H1 (cell line): ENCODE results near the gene APLN. TPM values are rescaled to one million over a fixed set of nuclear protein-coding genes. Genes with fewer than 3 reads are reported as not detected.

Source experiments
- CTCF ChIA-PET: fragments of 300-600 bp; sonication (Branson Sonifier 250); formaldehyde crosslinking; loops from one replicate; lab custom pipeline; 2021; ENCODE audit not compliant: partially characterized antibody; lab: Charles Lee
- POLR2A ChIA-PET: fragments of 300-600 bp; sonication (Branson Sonifier 250); formaldehyde crosslinking; loops from one replicate; lab custom pipeline; 2021; ENCODE audit warnings: inconsistent platforms; ENCODE audit not compliant: partially characterized antibody; lab: Charles Lee
- DNase-seq, 2 experiments: peaks; one replicate each; pipeline versions ENCODE4 v3.0.0 to v3.0.0-alpha.2; 2010 to 2022; ENCODE audit warnings: low spot score in 2 of 2, low read depth in 1 of 2, mixed read lengths in 1 of 2
- FAIRE-seq: peaks from 2 replicates; lab custom pipeline; 2011; peaks lifted over from hg19 to GRCh38; lab: Jason Lieb, UNC
- H2AFZ ChIP-seq: 2 replicates; pipeline ENCODE4 v1.8.1; 2012; ENCODE audit warnings: low read length, inconsistent platforms
- H2AK5ac ChIP-seq: 2 replicates; pipeline ENCODE4 v1.6.1; 2013; ENCODE audit warnings: low read depth, low read length
- H2BK120ac ChIP-seq: replicated peaks from 2 replicates; pipeline ENCODE3; 2013; ENCODE audit warnings: low read depth, low read length, inconsistent platforms
- H2BK12ac ChIP-seq: 2 replicates; pipeline ENCODE4 v1.6.1; 2013; ENCODE audit warnings: low read depth, low read length
- H2BK15ac ChIP-seq: 2 replicates; pipeline ENCODE4 v1.6.1; 2013; ENCODE audit warnings: low read length
- H2BK20ac ChIP-seq: 2 replicates; pipeline ENCODE4 v1.6.1; 2013; ENCODE audit warnings: low read length
- H2BK5ac ChIP-seq: 2 replicates; pipeline ENCODE4 v1.6.1; 2013; ENCODE audit warnings: low read depth, low read length
- H3K14ac ChIP-seq: 2 replicates; pipeline ENCODE4 v1.6.1; 2013; ENCODE audit warnings: inconsistent platforms; ENCODE audit not compliant: insufficient read length
- H3K18ac ChIP-seq: 2 replicates; pipeline ENCODE4 v1.6.1; 2013; ENCODE audit warnings: low read length; ENCODE audit errors: extremely low read depth
- H3K23ac ChIP-seq: 2 replicates; pipeline ENCODE4 v1.6.1; 2013; ENCODE audit warnings: inconsistent platforms; ENCODE audit not compliant: insufficient read length
- H3K23me2 ChIP-seq: 2 replicates; pipeline ENCODE4 v1.6.1; 2013; ENCODE audit warnings: low read depth, low read length
- H3K27ac ChIP-seq: 2 replicates; pipeline ENCODE4 v1.6.1; 2011; ENCODE audit warnings: low read depth, low read length, inconsistent platforms
- H3K27me3 ChIP-seq, 4 experiments: replicated peaks in 1 of 4; 1 replicate in 1 of 4; 2 replicates in 3 of 4; pipeline versions ENCODE4 v1.6.1 to v1.8.1; 2011 to 2013; ENCODE audit warnings: low read length in 3 of 4, mild to moderate bottlenecking in 3 of 4, inconsistent platforms in 2 of 4, mixed read lengths in 2 of 4, moderate library complexity in 1 of 4; ENCODE audit not compliant: control insufficient read depth in 3 of 4, insufficient read depth in 3 of 4; ENCODE audit errors: extremely low read depth in 1 of 4
- H3K36me3 ChIP-seq, 4 experiments: 2 replicates each; pipeline versions ENCODE4 v1.6.1 to v1.8.1; 2011 to 2013; ENCODE audit warnings: mild to moderate bottlenecking in 4 of 4, low read length in 3 of 4, moderate library complexity in 2 of 4, control low read depth in 1 of 4, inconsistent platforms in 1 of 4; ENCODE audit not compliant: insufficient read depth in 4 of 4, control insufficient read depth in 2 of 4
- H3K4ac ChIP-seq: replicated peaks from 2 replicates; pipeline ENCODE3; 2013; ENCODE audit warnings: low read length, low read depth, mixed read lengths, inconsistent platforms; ENCODE audit not compliant: insufficient read length
- H3K4me1 ChIP-seq, 4 experiments: replicated peaks in 1 of 4; 1 replicate in 1 of 4; 2 replicates in 3 of 4; pipeline versions ENCODE4 v1.6.1 to v1.8.1; 2011 to 2013; ENCODE audit warnings: low read length in 3 of 4, inconsistent platforms in 2 of 4, mixed read lengths in 1 of 4; ENCODE audit not compliant: insufficient read depth in 4 of 4, control insufficient read depth in 3 of 4
- H3K4me2 ChIP-seq, 2 experiments: 2 replicates each; pipeline versions ENCODE4 v1.6.1 to v1.8.1; 2011 to 2013; ENCODE audit warnings: low read depth in 2 of 2, low read length in 2 of 2, control low read depth in 1 of 2, inconsistent platforms in 1 of 2, mild to moderate bottlenecking in 1 of 2; ENCODE audit not compliant: insufficient read depth in 1 of 2
- H3K4me3 ChIP-seq, 4 experiments: fragments of 200-600, 300-600 bp in 1 of 4; sonication (generic), shearing (Covaris generic), sonication (Bioruptor Twin) in 1 of 4; 2 replicates each; pipeline versions ENCODE4 v1.5.1 to v1.8.1; 2011 to 2016; ENCODE audit warnings: low read length in 4 of 4, low read depth in 3 of 4, control low read depth in 2 of 4, inconsistent platforms in 2 of 4, mild to moderate bottlenecking in 2 of 4, mixed read lengths in 1 of 4, moderate library complexity in 1 of 4; ENCODE audit not compliant: insufficient read depth in 2 of 4; ENCODE audit errors: extremely low read depth in 1 of 4
- H3K56ac ChIP-seq: replicated peaks from 2 replicates; pipeline ENCODE3; 2013; ENCODE audit warnings: low read depth, mild to moderate bottlenecking, mixed read lengths, low read length, inconsistent platforms; ENCODE audit not compliant: insufficient read length
- H3K79me1 ChIP-seq: 2 replicates; pipeline ENCODE4 v1.6.1; 2013; ENCODE audit warnings: low read depth, low read length, control low read depth
- H3K79me2 ChIP-seq, 2 experiments: 2 replicates each; pipeline versions ENCODE4 v1.6.1 to v1.8.1; 2012 to 2013; ENCODE audit warnings: low read length in 2 of 2, mild to moderate bottlenecking in 2 of 2, inconsistent platforms in 1 of 2; ENCODE audit not compliant: insufficient read depth in 2 of 2, control insufficient read depth in 1 of 2
- H3K9ac ChIP-seq, 4 experiments: replicated peaks in 1 of 4; 1 replicate in 1 of 4; 2 replicates in 3 of 4; pipeline versions ENCODE4 v1.6.1 to v1.8.1; 2011 to 2013; ENCODE audit warnings: low read depth in 3 of 4, low read length in 3 of 4, control low read depth in 2 of 4, mild to moderate bottlenecking in 2 of 4, moderate library complexity in 2 of 4, inconsistent platforms in 1 of 4; ENCODE audit errors: extremely low read depth in 1 of 4
- H3K9me3 ChIP-seq, 2 experiments: 2 replicates each; pipeline versions ENCODE4 v1.6.1 to v1.8.1; 2012 to 2013; ENCODE audit warnings: mild to moderate bottlenecking in 2 of 2, moderate library complexity in 2 of 2, control low read depth in 1 of 2, inconsistent platforms in 1 of 2, low read depth in 1 of 2, low read length in 1 of 2, mixed read lengths in 1 of 2; ENCODE audit not compliant: insufficient read depth in 2 of 2
- H4K20me1 ChIP-seq, 2 experiments: replicated peaks in 1 of 2; 2 replicates each; pipeline versions ENCODE3 to v1.8.1; 2011 to 2013; ENCODE audit warnings: inconsistent platforms in 2 of 2, low read length in 2 of 2, mild to moderate bottlenecking in 1 of 2; ENCODE audit not compliant: insufficient read depth in 2 of 2, control insufficient read depth in 1 of 2
- H4K5ac ChIP-seq: 2 replicates; pipeline ENCODE4 v1.6.1; 2013; ENCODE audit warnings: low read length, low read depth, mixed read lengths, inconsistent platforms; ENCODE audit not compliant: insufficient read length
- H4K8ac ChIP-seq: 2 replicates; pipeline ENCODE4 v1.8.0; 2013; ENCODE audit warnings: mild to moderate bottlenecking, moderate library complexity, low read length, inconsistent platforms; ENCODE audit not compliant: insufficient read depth; ENCODE audit errors: extremely low read depth
- H4K91ac ChIP-seq: replicated peaks from 2 replicates; pipeline ENCODE3; 2013; ENCODE audit warnings: low read length, mixed read lengths, inconsistent platforms; ENCODE audit not compliant: insufficient read length
- ASH2L ChIP-seq: fragments of 200-600, 300-600 bp; sonication (generic); IDR thresholded peaks from one replicate; pipeline ENCODE4 v1.7.1; 2017; ENCODE audit warnings: low read length
- BCL11A ChIP-seq, 2 experiments: IDR thresholded peaks; one replicate each; pipeline ENCODE4 v1.6.1; 2011; ENCODE audit warnings: low read depth in 2 of 2, low read length in 2 of 2, mild to moderate bottlenecking in 2 of 2
- BRCA1 ChIP-seq: IDR thresholded peaks from 2 replicates; pipeline ENCODE4 v1.6.1; 2012; ENCODE audit warnings: low read depth, low read length, improper control_type of control experiment
- CTBP2 ChIP-seq: IDR thresholded peaks from 2 replicates; pipeline ENCODE4 v1.7.0; 2011; ENCODE audit warnings: borderline replicate concordance, mild to moderate bottlenecking, moderate library complexity, mixed read lengths, low read length; ENCODE audit not compliant: insufficient read depth, insufficient read length
- HDAC6 ChIP-seq: IDR thresholded peaks from one replicate; pipeline ENCODE4 v1.7.1; 2012; ENCODE audit warnings: low read depth, mild to moderate bottlenecking, inconsistent platforms, low read length, moderate library complexity
- JUND ChIP-seq: IDR thresholded peaks from 2 replicates; pipeline ENCODE4 v1.6.1; 2011; ENCODE audit warnings: mild to moderate bottlenecking, improper control_type of control experiment, low read length
- KDM1A ChIP-seq: fragments of 200-600, 300-600 bp; sonication (generic); IDR thresholded peaks from 2 replicates; pipeline ENCODE4 v1.7.1; 2016; ENCODE audit warnings: mild to moderate bottlenecking, low read length, borderline replicate concordance
- NANOG ChIP-seq: IDR thresholded peaks from 2 replicates; pipeline ENCODE4 v1.6.1; 2011; ENCODE audit warnings: low read length, low read depth, mild to moderate bottlenecking, inconsistent platforms; ENCODE audit not compliant: insufficient read depth, poor library complexity, severe bottlenecking
- PHF8 ChIP-seq: fragments of 200-600 bp; sonication (generic); conservative IDR thresholded peaks from 2 replicates; pipeline ENCODE4 v1.7.1; 2012; ENCODE audit warnings: low read depth, mild to moderate bottlenecking, inconsistent platforms, low read length, moderate library complexity
- RFX5 ChIP-seq: IDR thresholded peaks from 2 replicates; pipeline ENCODE4 v1.6.1; 2011; ENCODE audit warnings: low read depth, low read length, improper control_type of control experiment, borderline replicate concordance
- RNF2 ChIP-seq: fragments of 200-900, 300-1000 bp; sonication (generic); IDR thresholded peaks from 2 replicates; pipeline ENCODE4 v1.7.1; 2016; ENCODE audit warnings: borderline replicate concordance, low read depth, mild to moderate bottlenecking, antibody characterized with exemption, low read length; ENCODE audit not compliant: poor library complexity, severe bottlenecking; ENCODE audit errors: missing control alignments
- SP1 ChIP-seq: IDR thresholded peaks from 2 replicates; pipeline ENCODE4 v1.6.1; 2011; ENCODE audit warnings: low read depth, low read length
- SRF ChIP-seq: IDR thresholded peaks from 2 replicates; pipeline ENCODE4 v1.6.1; 2011; ENCODE audit warnings: mild to moderate bottlenecking, low read depth, low read length, moderate library complexity
- TBP ChIP-seq: IDR thresholded peaks from 2 replicates; pipeline ENCODE4 v1.6.1; 2011; ENCODE audit warnings: low read depth, low read length, improper control_type of control experiment
- WGBS, 2 experiments: shearing (Covaris generic) in 1 of 2; methylation state at CpG; one replicate each; pipeline versions ENCODE4 v1.1.6 to v1.1.7; 2013 to 2015; ENCODE audit warnings: low lambda C conversion rate in 2 of 2, mixed read lengths in 2 of 2, inconsistent platforms in 1 of 2, low coverage in 1 of 2, missing lambda C conversion rate in 1 of 2; ENCODE audit not compliant: insufficient replicate concordance in 2 of 2, insufficient coverage in 1 of 2, insufficient read length in 1 of 2; ENCODE audit errors: extremely low coverage in 1 of 2, missing lambda C conversion rate in 1 of 2; 5-methylcytosine and 5-hydroxymethylcytosine counted together
- polyA plus RNA-seq, 7 experiments: library from polyadenylated mRNA; depleted of rRNA in 3 of 7; stranded (reverse) in 5 of 7; unstranded in 2 of 7; fragments of >200 nt in 5 of 7; fragments of 200-250 nt in 2 of 7; gene quantifications; 1 replicate in 5 of 7; 2 replicates in 1 of 7; 4 replicates in 1 of 7; pipeline versions ENCODE4 v1.2.1 to v1.2.3, GENCODE V29; 2011 to 2013; ENCODE audit warnings: missing spikeins in 2 of 7, mixed read lengths in 2 of 7
- total RNA-seq: library from RNA; stranded (reverse); fragmentation: NEBNext Ultra II Directional; extraction: Animal tissue kit (Norgen Biotek cat#: 25700); gene quantifications from 2 replicates; pipeline ENCODE4 v1.2.1, GENCODE V29; 2021

APLN gene
- total and polyA plus RNA-seq, 2 of the 8 experiments (the other 6 are each of a cell fraction or from before 2014, with no cell fraction given): 1.1 to 1.8 TPM

- no peak overlapping the region for H2BK120ac ChIP-seq
- CTCF ChIA-PET: interaction anchor here (1.2 to 5.3 kb wide), 2 partner anchors 26 to 142 kb away, joined by 7 to 48 read pairs; no protein-coding TSS in a partner anchor
- TF ChIP-seq SP1 (no peak), JUND (no peak), RFX5 (no peak), HDAC6 (no peak), PHF8 (no peak), BRCA1 (no peak), TBP (no peak), ASH2L (no peak), KDM1A (no peak), RNF2 (no peak), BCL11A (IDR thresholded peaks at IDR 0.05; ENCODE audit: low read depth in 2 of 2, low read length in 2 of 2) (no peak), SRF (no peak), NANOG (no peak), CTBP2 (no peak)
Measured at GRCh38 chrX:129612396-129612795, 42.4 kb downstream of the APLN start.

More at GRCh38 chrX:129612396-129612795, 42.4 kb downstream of the APLN start:
- Histone ChIP-seq H3K27me3 (no peaks in the 10 kb centered on the region), H3K36me3 (no peaks in the 10 kb centered on the region), H3K14ac (no peak overlapping the region), H3K23ac (no peak overlapping the region), H4K8ac (no peak overlapping the region), H4K91ac (no peak overlapping the region), H2BK20ac (no peak overlapping the region), H4K5ac (no peak overlapping the region), H3K9me3 (no peaks in the 10 kb centered on the region), H3K79me2 (no peaks in the 10 kb centered on the region), H2BK5ac (no peak overlapping the region), H3K4ac (no peak overlapping the region), H3K4me2 (no peak overlapping the region), H3K4me1 (no peaks in the 10 kb centered on the region), H3K9ac (no peak overlapping the region), H3K56ac (no peak overlapping the region), H2BK15ac (no peak overlapping the region), H3K23me2 (no peaks in the 10 kb centered on the region; the same call in 1 of the 2 replicates), H3K18ac (no peak overlapping the region), H3K4me3 (no peak overlapping the region), H4K20me1 (no peaks in the 10 kb centered on the region), H3K79me1 (no peaks in the 10 kb centered on the region), H2BK12ac (no peak overlapping the region), H2AFZ (no peak overlapping the region), H3K27ac (no peak overlapping the region), H2AK5ac (no peak overlapping the region)
- POLR2A ChIA-PET: interaction anchor here (0.7 kb wide), 1 partner anchor 553 kb away, joined by 3 read pairs; the partner anchor contains the start of gene AIFM1
- WGBS, 2 experiments: 100% methylated on average over 2 of the region's 2 CpGs; no CpG with 5 or more reads in 1 of the 2 experiments
- DNase-seq (no peak), FAIRE-seq (no peak)
